ENCODE results near the gene KRTAP1-4.

- TF ChIP-seq CTCF (IDR thresholded peaks at IDR 0.05): no peak
- no peak for TF ChIP-seq POLR2A (IDR thresholded peaks at IDR 0.05)
Observed at GRCh38 chr17:41060052-41060604, 30.1 kb upstream of the KRTAP1-4 start, which contains the start of gene KRTAP2-3.

Measured in stomach (tissue), 4 donors.